CD4-positive, alpha-beta T cell treated with Interleukin-15 for 4 hours (primary cell): ENCODE results near the gene NFIL3.
"Not testable (repeated sequence)": the region's sequence is repeated elsewhere in the genome, so short reads cannot be mapped to it uniquely, and the experiment has no call there.

Experiments used
- DNase-seq: peaks from one replicate; pipeline ENCODE4 v3.0.0-alpha.2; 2020; ENCODE audit warnings: low spot score

The NFIL3 gene

GRCh38 chr9:91423785-91424402, at the start of gene NFIL3:
NFIL3 (minus strand) TSS chr9:91423832; CDS start chr9:91410734, 13,098 bp downstream.
- peak; percentile 60 for DNase-seq

DNA sequence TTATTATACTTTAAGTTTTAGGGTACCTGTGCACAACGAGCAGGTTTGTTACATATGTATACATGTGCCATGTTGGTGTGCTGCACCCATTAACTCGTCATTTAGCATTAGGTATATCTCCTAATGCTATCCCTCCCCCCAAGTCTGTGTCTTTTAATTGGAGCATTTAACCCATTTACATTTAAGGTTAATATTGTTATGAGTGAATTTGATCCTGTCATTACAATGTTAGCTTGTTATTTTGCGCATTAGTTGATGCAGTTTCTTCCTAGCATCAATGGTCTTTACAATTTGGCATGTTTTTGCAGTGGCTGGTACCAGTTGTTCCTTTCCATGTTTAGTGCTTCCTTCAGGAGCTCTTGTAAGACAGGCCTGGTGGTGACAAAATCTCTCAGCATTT, 47.9 kb upstream of the NFIL3 start:
- DNase-seq = not testable (repeated sequence)

- DNase-seq = no peak
Measured at GRCh38 chr9:91465420-91465819, 41.8 kb upstream of the NFIL3 start.

GRCh38 chr9:91458906-91459305, 35.3 kb upstream of the NFIL3 start:
- no peak for DNase-seq

- no peak for DNase-seq
Measured at GRCh38 chr9:91452844-91453243, 29.2 kb upstream of the NFIL3 start.

DNA sequence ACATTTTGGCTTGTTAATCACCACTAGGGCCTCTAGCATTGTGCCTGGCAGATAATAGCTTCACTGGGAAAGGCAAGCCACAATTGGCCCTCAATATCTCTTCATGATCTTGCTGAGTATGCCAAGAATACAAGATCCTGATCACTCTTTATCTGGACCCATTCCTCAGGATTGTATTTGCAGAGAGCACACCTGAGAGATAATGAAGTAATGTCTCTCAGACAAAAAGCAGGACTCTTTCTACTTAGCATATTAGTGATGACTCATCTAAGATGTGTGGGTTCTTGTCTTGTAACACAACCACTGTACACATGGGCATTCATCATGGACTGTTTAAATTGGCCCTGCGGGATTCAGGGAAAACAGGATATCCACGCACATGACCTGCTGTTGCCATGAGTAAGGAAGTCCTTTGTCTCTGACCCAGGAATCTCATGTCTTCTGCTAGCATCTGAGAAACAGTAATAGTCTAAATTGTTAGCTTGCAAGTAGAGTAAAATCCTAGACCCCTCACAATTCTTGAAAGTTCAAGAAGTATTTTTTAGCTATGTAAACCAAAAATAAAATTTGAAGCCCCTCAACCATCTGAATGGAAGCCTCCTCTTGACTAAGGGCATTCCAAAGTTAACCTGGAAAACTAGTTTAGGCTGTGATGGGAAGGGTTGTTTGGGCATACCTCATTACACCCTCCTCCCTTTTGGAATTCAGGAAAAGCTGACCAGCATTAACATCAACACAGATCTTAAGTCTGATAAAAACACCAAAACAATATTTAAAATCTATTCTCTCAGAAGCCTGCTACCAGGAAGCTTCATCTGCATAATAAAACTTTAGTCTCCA, 28.0 kb upstream of the NFIL3 start:
- no peak for DNase-seq

DNA sequence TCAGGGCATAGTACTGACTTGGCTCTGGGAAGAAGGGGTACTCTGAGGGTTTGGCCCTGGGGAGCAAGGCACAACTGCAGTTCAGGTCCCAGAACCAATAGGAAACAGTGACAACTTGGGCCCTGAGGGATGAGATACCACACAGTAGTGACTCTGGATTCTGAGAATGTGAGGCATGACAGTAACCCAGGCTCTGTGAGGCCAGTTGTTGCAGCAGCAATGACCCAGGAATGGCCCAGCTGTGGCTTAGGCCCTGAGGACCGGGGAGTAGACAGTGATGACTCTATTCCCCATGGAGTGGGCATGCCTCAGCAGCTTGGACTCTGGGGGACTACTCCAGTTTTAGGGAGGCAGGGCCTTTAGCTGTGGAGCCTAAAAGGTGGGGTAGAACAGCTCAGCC, 21.5 kb upstream of the NFIL3 start:
- DNase-seq = no peak

- no peak for DNase-seq
Measured at GRCh38 chr9:91443994-91444392, 20.4 kb upstream of the NFIL3 start.

DNA sequence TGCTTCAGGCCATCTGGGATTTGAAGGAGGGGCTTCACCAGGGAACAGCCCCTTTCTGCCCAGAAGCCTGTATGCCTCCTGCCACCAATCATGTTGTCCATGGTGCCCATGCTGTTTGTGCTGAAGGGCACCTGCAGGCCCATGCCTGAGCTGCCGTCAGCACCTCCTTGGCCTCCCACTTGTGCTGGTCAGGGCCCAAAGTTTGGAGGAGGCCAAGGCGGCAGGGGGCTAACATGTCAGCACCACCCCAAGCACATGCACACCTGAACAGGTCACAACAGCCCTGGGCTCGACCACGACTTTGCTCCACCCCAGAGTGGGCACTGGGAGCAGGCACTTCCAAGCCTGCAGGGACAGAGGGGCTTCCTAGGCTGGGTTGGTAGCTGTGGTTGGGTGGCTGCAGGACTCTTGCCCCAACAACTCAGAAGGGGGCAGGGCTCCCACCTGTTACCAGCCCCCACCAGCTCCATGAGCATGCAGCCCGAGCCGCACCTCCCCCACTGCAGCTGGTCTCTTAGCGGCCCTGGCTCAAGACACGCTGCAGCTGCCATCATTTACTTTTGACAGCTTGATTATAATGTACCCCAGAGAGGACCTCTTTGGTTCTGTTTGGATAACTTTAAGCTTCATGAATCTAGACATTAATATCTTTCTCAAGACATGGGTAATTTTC, 19.8 kb upstream of the NFIL3 start:
- no peak for DNase-seq

DNA sequence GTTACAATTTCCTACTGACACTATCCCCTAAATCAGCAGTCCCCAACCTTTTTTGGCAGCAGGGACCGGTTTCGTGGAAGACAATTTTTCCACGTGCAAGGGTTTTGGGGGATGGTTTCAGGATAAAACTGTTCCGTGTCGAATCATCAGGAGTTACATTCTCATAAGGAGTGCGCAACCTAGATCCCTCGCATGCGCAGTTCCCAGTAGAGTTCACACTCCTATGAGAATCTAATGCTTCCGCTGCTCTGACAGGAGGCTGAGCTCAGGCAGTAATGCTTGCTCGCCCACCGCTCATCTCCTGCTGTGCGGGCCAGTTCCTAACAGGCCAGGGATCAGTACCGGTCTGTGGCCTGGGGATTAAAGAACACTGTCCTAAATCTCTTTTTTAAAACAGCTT, 13.2 kb upstream of the NFIL3 start:
- DNase-seq = no peak

- DNase-seq = peak; percentile 25
Measured at GRCh38 chr9:91433180-91433579, 9.5 kb upstream of the NFIL3 start.

DNA sequence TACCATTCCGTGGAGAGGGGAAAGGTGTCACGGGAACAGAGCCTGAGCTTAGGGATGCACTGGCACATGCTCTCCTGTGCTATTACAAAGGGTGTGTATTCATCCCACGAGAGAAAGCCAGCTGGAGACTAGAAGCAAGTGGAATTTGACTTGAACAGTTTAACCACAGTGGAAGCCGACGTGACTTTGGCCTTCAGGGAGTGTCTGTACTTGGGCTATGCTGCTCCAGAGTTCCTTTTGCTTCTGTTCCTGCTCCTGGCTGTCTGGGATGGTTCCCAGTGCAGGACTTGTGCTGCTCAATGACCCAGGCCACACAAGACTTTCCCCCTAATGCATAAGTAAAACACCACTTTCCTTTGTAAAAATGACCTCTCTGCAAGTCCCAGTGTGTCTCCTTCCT, 7.9 kb upstream of the NFIL3 start:
- no peak for DNase-seq

DNA sequence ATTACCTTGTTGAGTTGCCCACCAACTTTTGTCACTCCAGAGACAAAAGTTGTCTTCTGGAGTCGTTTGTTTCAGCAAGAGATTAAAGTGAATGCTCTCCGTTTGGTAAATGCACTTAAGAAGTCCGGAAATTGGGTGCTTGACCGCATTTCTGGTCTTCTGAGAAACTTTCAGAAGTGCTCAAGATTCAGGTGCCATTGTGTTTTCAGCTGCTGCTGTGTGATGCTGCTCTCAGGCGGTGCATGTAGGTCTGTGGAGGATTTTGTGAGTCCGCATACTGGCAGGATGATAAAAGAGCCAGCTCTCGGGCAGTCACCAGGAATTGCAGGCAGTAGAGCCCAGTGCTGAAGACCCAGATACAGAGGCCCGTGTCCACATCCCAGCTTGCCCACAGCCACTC, 5.9 kb upstream of the NFIL3 start:
- no peak for DNase-seq

DNA sequence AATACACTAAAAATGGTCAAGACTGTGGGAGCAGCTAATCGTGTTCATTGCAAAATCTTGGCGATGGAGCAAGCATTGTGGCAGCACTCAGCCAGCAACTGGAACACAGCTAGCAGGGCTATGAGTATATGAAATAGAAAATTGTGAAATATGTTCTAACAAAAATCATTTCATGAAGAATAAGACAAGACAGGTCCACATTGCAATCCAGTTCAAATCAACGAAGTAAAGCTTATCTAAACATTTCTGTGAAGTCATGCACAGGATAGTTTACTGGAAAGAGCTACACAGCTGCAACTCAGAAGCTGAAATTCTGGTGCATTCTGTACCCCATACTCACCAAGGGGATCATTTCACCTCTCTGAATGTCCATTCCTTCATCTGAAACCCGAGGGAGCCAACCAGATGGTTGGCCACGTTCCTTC, 5.3 kb upstream of the NFIL3 start:
- no peak for DNase-seq

DNA sequence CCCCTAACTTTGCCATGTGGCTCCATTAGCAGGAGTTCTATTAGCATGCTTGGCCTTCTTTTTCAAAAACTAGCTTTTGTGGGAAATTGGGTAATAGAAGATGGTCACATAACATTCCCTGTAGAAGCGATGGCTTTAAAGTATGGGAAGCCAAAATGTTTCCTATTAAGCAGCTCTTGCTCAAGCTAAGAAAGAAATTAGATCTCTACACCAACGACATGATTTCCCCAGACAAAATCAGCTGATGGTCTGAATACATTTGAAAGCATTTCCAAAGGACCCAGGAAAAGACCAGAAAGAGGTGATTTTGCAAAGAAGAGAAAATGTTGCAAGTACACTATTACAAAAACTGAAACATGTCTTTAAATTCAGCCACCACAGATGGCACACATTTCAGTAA, 4.8 kb upstream of the NFIL3 start:
- no peak for DNase-seq

DNA sequence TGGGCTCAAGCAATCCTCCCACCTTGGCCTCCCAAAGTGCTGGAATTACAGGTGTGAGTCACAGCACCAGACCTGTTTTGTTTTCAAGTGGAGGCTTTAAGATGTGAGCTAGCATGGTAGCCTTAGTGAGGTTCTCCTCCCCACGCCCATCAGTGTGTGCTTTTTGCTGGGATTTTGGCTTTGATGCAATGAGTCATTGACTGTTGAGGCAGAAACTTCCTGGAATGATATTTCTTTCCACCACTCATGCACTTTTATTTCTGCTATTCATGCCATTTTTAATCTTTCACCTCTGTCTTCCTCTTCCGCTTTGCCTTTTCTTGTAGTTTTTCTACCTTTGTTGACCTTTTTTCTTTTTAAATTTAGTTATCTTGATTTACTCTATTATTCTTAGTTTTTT, 4.2 kb upstream of the NFIL3 start:
- no peak for DNase-seq

GRCh38 chr9:91426123-91426745, 2.6 kb upstream of the NFIL3 start:
- DNase-seq = peak; percentile 50

- DNase-seq = no peak
Measured at GRCh38 chr9:91425271-91425670, 1.6 kb upstream of the NFIL3 start.

GRCh38 chr9:91424403-91425176, 958 bp upstream of the NFIL3 start:
- DNase-seq = peak; percentile 47

DNA sequence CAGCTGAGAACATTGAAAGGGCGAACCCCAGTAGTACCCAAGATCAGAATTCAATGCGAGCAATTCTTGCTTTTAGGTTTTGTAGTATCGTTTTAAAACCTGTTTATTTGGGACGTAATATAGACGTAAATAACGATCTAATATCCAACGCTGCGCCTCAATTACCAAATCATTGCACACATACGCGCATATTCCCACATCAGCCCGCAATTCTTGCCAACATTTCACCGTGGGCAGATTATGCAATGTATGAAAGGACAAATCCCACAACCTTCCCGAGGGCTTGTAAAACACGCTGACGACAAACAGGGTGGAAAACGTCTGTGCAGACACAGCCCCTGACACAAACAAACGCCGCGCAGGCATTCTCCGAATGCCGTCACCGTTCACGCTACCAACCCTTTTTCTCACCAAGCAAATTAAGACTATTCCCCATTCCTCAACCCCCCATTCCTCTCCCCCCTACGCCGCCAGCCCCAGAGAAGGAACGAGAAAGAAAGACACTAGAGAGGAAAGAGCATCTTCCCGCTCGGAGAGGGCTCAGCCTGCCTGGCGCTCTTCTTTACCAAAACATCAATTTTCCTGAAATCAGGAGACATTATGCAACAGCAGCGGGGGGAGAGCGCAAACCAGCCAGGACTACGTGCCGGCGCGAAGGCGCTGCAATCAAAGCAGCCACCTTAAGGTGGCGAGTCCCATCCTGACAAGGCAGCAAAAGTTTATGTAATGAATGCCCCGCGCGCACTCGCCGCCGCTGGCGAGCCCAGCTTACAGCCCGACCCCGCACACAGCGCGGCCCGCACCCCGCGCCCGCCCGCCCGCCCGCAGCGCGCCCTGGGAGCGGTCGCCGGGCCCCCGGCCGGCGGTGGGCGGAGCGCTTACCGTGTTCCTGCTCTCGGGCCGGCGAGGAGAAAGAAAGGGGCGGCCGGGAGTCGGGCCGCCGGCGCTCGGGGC, 597 bp downstream of the NFIL3 start:
- DNase-seq = peak; percentile 46
